GM23338 (cell line): ENCODE results near the gene FUT8. TPM values are rescaled to one million over a fixed set of nuclear protein-coding genes. Genes with fewer than 3 reads are reported as not detected.

ENCODE experiments used
- ATAC-seq: fragments of 200-7000 bp; cut with Tn5 transposase; 3 replicates; pipeline ENCODE4 v1.9.1; 2020
- DNase-seq: peaks from one replicate; pipeline ENCODE4 v3.0.0-alpha.2; 2015; ENCODE audit warnings: low spot score
- H2AFZ ChIP-seq: fragments of 200-600 bp; sonication (generic); 2 replicates; pipeline ENCODE4 v1.8.0; 2016; ENCODE audit warnings: antibody characterized with exemption, mild to moderate bottlenecking, moderate library complexity
- H3F3A ChIP-seq: fragments of 200-600 bp; sonication (generic); replicated peaks from 2 replicates; pipeline ENCODE4 v1.8.0; 2017; ENCODE audit warnings: antibody characterized with exemption, mixed run types, low read depth
- H3K27ac ChIP-seq: fragments of 200-600 bp; sonication (generic); 2 replicates; pipeline ENCODE4 v1.6.1; 2016; ENCODE audit warnings: low read depth
- H3K27me3 ChIP-seq: fragments of 200-600 bp; sonication (generic); 2 replicates; pipeline ENCODE4 v1.8.0; 2016; ENCODE audit warnings: mild to moderate bottlenecking, mixed run types, moderate library complexity; ENCODE audit not compliant: insufficient read depth
- H3K36me3 ChIP-seq: fragments of 200-600 bp; sonication (generic); 2 replicates; pipeline ENCODE4 v1.8.0; 2016; ENCODE audit warnings: mild to moderate bottlenecking; ENCODE audit not compliant: insufficient read depth
- H3K4me1 ChIP-seq: fragments of 200-600 bp; sonication (generic); 2 replicates; pipeline ENCODE4 v1.8.0; 2016; ENCODE audit warnings: mild to moderate bottlenecking, moderate library complexity; ENCODE audit not compliant: insufficient read depth
- H3K4me2 ChIP-seq: fragments of 200-600 bp; sonication (generic); 2 replicates; pipeline ENCODE4 v1.7.1; 2017; ENCODE audit warnings: mixed run types
- H3K4me3 ChIP-seq: fragments of 200-600 bp; sonication (generic); 2 replicates; pipeline ENCODE4 v1.6.1; 2016; ENCODE audit warnings: mixed run types
- H3K79me2 ChIP-seq: fragments of 200-600 bp; sonication (generic); replicated peaks from 2 replicates; pipeline ENCODE4 v1.8.0; 2017; ENCODE audit warnings: mild to moderate bottlenecking; ENCODE audit not compliant: insufficient read depth
- H3K9me2 ChIP-seq: fragments of 200-600 bp; sonication (generic); 2 replicates; pipeline ENCODE4 v1.8.0; 2017; ENCODE audit not compliant: insufficient read depth
- H4K20me1 ChIP-seq: fragments of 200-600 bp; sonication (generic); replicated peaks from 2 replicates; pipeline ENCODE4 v1.8.0; 2017; ENCODE audit warnings: mild to moderate bottlenecking; ENCODE audit not compliant: insufficient read depth
- H3K27ac Mint-ChIP-seq: 2 replicates; pipeline ENCODE4 v1.8.0; 2020; ENCODE audit warnings: inconsistent platforms, mild to moderate bottlenecking, moderate library complexity, mixed read lengths
- H3K27me3 Mint-ChIP-seq: 3 replicates; pipeline ENCODE4 v1.8.0; 2022; ENCODE audit warnings: low read depth, mild to moderate bottlenecking, moderate library complexity, mixed read lengths, inconsistent platforms; ENCODE audit not compliant: insufficient read depth, poor library complexity
- H3K36me3 Mint-ChIP-seq: 3 replicates; pipeline ENCODE4 v1.8.0; 2021; ENCODE audit warnings: low read depth, mild to moderate bottlenecking, inconsistent platforms, moderate library complexity, mixed read lengths
- H3K4me1 Mint-ChIP-seq: 3 replicates; pipeline ENCODE4 v1.8.0; 2020; ENCODE audit warnings: mild to moderate bottlenecking, inconsistent platforms, mixed read lengths
- H3K4me3 Mint-ChIP-seq: 3 replicates; pipeline ENCODE4 v1.8.0; 2021; ENCODE audit warnings: moderate library complexity, mild to moderate bottlenecking, inconsistent platforms, mixed read lengths
- H3K9me3 Mint-ChIP-seq: 3 replicates; pipeline ENCODE4 v1.8.0; 2020; ENCODE audit warnings: moderate library complexity, mild to moderate bottlenecking, inconsistent platforms, mixed read lengths
- EZH2 ChIP-seq: fragments of 200-600 bp; sonication (generic); IDR thresholded peaks from one replicate; pipeline ENCODE4 v1.8.0; 2017; ENCODE audit warnings: antibody characterized with exemption, mild to moderate bottlenecking, low read depth; ENCODE audit not compliant: unreplicated experiment
- JUNB ChIP-seq: IDR thresholded peaks from one replicate; pipeline ENCODE4 v1.6.1; 2016; ENCODE audit warnings: antibody characterized with exemption; ENCODE audit not compliant: unreplicated experiment
- NANOG ChIP-seq: IDR thresholded peaks from 2 replicates; pipeline ENCODE4 v1.6.1; 2016; ENCODE audit warnings: antibody characterized with exemption, borderline replicate concordance
- POLR2AphosphoS5 ChIP-seq: IDR thresholded peaks from 2 replicates; pipeline ENCODE4 v1.6.1; 2016; ENCODE audit warnings: antibody characterized with exemption, low read depth
- STAT1 ChIP-seq: IDR thresholded peaks from one replicate; pipeline ENCODE4 v1.6.1; 2016; ENCODE audit warnings: antibody characterized with exemption; ENCODE audit not compliant: unreplicated experiment
- ZNF331 ChIP-seq: fragments of 250-450 bp; sonication (Bioruptor Pico); IDR thresholded peaks from 2 replicates; pipeline ENCODE4 v1.5.0; 2020; ENCODE audit warnings: low read depth, mild to moderate bottlenecking, moderate library complexity
- polyA plus RNA-seq: library from polyadenylated mRNA; unstranded; fragments of >200 nt; fragmentation: Nextera tagmentation; extraction: Ambion mirVana; gene quantifications from 2 replicates; pipeline ENCODE4 v1.2.1, GENCODE V29; 2016
- total RNA-seq: library from RNA; depleted of rRNA; stranded (reverse); fragments of >200 nt; shearing (Covaris generic); gene quantifications from 2 replicates; pipeline ENCODE4 v1.2.3, GENCODE V29; 2014
- TF ChIP-seq, protein P1 (sequence below): IDR thresholded peaks from one replicate; pipeline ENCODE4 v1.6.1; 2018; ENCODE audit warnings: antibody characterized with exemption; ENCODE audit not compliant: unreplicated experiment
- TF ChIP-seq, protein P2 (sequence below), 2 experiments: fragments of 200-600 bp in 1 of 2; sonication (generic) in 1 of 2; conservative IDR thresholded peaks; 2 replicates each; pipeline versions ENCODE4 v1.5.1 to v1.6.1; 2016 to 2017; ENCODE audit warnings: antibody characterized with exemption in 2 of 2, low read depth in 2 of 2, mild to moderate bottlenecking in 2 of 2, moderate library complexity in 1 of 2
- TF ChIP-seq, protein P3 (sequence below): fragments of 250-450 bp; sonication (Bioruptor Pico); IDR thresholded peaks from 2 replicates; pipeline ENCODE4 v1.5.0; 2020; ENCODE audit warnings: mild to moderate bottlenecking, moderate library complexity

FUT8 gene
- total and polyA plus RNA-seq, 2 experiments from 2014 or later: 8.2 to 23.2 TPM

DNA sequence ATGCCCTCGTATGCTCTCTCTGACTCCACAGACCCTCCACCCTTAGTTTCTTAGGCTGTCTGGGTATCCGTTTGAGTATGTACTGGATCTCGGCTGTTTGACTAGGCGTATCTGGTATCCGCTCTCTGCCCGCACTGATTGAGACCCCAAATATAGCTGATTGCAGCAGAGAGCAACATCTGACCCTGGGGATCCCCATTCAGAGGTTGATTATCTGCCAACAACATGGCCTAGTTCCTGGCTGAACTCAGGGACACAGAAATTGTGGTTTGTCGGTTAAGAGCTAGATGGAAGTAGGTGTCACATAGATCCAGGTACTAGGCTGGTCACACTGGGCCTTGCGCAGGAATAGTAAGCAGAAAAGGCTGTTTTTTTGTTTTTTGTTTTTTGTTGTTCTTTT, 359.9 kb downstream of the FUT8 start (continued):
- TF ChIP-seq, protein P1, sequence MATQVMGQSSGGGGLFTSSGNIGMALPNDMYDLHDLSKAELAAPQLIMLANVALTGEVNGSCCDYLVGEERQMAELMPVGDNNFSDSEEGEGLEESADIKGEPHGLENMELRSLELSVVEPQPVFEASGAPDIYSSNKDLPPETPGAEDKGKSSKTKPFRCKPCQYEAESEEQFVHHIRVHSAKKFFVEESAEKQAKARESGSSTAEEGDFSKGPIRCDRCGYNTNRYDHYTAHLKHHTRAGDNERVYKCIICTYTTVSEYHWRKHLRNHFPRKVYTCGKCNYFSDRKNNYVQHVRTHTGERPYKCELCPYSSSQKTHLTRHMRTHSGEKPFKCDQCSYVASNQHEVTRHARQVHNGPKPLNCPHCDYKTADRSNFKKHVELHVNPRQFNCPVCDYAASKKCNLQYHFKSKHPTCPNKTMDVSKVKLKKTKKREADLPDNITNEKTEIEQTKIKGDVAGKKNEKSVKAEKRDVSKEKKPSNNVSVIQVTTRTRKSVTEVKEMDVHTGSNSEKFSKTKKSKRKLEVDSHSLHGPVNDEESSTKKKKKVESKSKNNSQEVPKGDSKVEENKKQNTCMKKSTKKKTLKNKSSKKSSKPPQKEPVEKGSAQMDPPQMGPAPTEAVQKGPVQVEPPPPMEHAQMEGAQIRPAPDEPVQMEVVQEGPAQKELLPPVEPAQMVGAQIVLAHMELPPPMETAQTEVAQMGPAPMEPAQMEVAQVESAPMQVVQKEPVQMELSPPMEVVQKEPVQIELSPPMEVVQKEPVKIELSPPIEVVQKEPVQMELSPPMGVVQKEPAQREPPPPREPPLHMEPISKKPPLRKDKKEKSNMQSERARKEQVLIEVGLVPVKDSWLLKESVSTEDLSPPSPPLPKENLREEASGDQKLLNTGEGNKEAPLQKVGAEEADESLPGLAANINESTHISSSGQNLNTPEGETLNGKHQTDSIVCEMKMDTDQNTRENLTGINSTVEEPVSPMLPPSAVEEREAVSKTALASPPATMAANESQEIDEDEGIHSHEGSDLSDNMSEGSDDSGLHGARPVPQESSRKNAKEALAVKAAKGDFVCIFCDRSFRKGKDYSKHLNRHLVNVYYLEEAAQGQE: no peak
- TF ChIP-seq STAT1 (no peak), NANOG (no peak)

DNA sequence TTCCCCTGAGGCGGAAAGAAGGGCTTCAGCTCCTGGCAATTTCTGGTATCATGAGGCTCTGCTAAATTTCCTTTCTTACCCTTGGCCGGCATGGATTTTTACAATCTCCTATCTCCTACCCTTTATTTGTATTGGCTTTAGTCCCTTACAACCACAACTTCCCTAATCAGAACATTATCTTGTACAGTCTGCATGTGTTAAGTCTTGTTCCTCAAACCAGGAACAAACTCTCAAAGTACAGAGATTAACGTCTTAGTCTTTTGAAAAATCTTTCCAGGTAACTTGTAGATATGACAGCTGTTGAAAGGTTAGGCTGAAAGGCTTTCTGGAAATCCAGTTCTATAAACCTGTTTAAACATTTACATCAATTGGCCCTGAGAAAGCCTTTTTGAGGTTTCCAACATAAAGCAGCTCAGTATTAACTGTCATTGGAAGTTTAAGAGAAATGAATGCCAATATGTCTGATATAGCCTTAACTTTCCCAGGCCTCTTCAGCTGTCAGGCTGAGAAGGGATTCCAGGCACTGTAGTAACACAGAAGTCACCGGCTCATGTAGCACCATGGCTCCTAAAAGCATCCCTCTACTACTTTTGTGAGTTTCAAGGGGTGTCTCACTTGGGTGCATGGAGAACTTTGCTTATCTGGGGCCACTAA, 360.5 kb downstream of the FUT8 start:
- H3K4me2 ChIP-seq: no peak overlapping the region
- Mint-ChIP-seq H3K9me3 (no peaks in the 10 kb centered on the region), H3K4me1 (no peaks in the 10 kb centered on the region), H3K27ac (no peak overlapping the region), H3K36me3 (no peaks in the 10 kb centered on the region), H3K4me3 (no peak overlapping the region), H3K27me3 (no peaks in the 10 kb centered on the region)
- no peaks in the 10 kb centered on the region for H3K4me1 ChIP-seq
- no peaks in the 10 kb centered on the region for H3K27me3 ChIP-seq
- H3K27ac ChIP-seq: no peak overlapping the region
- no peaks in the 10 kb centered on the region for H4K20me1 ChIP-seq
- no peak overlapping the region for H3K4me3 ChIP-seq
- peaks cover 3% of the 10 kb centered on the region; the same call in 1 of the 2 replicates for H3K9me2 ChIP-seq
- no peak overlapping the region; the same call in 1 of the 2 replicates for H2AFZ ChIP-seq
- DNase-seq (no peak), ATAC-seq (no peak)
- no peaks in the 10 kb centered on the region for H3K79me2 ChIP-seq
- H3K36me3 ChIP-seq: no peaks in the 10 kb centered on the region
- H3F3A ChIP-seq: no peaks in the 10 kb centered on the region
- TF ChIP-seq NANOG (no peak), ZNF331 (no peak), EZH2 (no peak), STAT1 (no peak), POLR2AphosphoS5 (no peak), JUNB (no peak)
- TF ChIP-seq, protein P2, sequence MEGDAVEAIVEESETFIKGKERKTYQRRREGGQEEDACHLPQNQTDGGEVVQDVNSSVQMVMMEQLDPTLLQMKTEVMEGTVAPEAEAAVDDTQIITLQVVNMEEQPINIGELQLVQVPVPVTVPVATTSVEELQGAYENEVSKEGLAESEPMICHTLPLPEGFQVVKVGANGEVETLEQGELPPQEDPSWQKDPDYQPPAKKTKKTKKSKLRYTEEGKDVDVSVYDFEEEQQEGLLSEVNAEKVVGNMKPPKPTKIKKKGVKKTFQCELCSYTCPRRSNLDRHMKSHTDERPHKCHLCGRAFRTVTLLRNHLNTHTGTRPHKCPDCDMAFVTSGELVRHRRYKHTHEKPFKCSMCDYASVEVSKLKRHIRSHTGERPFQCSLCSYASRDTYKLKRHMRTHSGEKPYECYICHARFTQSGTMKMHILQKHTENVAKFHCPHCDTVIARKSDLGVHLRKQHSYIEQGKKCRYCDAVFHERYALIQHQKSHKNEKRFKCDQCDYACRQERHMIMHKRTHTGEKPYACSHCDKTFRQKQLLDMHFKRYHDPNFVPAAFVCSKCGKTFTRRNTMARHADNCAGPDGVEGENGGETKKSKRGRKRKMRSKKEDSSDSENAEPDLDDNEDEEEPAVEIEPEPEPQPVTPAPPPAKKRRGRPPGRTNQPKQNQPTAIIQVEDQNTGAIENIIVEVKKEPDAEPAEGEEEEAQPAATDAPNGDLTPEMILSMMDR (conservative IDR thresholded peaks at IDR 0.05; ENCODE audit: low read depth in 2 of 2): no peak
- TF ChIP-seq, protein P1: no peak
- TF ChIP-seq, protein P3, sequence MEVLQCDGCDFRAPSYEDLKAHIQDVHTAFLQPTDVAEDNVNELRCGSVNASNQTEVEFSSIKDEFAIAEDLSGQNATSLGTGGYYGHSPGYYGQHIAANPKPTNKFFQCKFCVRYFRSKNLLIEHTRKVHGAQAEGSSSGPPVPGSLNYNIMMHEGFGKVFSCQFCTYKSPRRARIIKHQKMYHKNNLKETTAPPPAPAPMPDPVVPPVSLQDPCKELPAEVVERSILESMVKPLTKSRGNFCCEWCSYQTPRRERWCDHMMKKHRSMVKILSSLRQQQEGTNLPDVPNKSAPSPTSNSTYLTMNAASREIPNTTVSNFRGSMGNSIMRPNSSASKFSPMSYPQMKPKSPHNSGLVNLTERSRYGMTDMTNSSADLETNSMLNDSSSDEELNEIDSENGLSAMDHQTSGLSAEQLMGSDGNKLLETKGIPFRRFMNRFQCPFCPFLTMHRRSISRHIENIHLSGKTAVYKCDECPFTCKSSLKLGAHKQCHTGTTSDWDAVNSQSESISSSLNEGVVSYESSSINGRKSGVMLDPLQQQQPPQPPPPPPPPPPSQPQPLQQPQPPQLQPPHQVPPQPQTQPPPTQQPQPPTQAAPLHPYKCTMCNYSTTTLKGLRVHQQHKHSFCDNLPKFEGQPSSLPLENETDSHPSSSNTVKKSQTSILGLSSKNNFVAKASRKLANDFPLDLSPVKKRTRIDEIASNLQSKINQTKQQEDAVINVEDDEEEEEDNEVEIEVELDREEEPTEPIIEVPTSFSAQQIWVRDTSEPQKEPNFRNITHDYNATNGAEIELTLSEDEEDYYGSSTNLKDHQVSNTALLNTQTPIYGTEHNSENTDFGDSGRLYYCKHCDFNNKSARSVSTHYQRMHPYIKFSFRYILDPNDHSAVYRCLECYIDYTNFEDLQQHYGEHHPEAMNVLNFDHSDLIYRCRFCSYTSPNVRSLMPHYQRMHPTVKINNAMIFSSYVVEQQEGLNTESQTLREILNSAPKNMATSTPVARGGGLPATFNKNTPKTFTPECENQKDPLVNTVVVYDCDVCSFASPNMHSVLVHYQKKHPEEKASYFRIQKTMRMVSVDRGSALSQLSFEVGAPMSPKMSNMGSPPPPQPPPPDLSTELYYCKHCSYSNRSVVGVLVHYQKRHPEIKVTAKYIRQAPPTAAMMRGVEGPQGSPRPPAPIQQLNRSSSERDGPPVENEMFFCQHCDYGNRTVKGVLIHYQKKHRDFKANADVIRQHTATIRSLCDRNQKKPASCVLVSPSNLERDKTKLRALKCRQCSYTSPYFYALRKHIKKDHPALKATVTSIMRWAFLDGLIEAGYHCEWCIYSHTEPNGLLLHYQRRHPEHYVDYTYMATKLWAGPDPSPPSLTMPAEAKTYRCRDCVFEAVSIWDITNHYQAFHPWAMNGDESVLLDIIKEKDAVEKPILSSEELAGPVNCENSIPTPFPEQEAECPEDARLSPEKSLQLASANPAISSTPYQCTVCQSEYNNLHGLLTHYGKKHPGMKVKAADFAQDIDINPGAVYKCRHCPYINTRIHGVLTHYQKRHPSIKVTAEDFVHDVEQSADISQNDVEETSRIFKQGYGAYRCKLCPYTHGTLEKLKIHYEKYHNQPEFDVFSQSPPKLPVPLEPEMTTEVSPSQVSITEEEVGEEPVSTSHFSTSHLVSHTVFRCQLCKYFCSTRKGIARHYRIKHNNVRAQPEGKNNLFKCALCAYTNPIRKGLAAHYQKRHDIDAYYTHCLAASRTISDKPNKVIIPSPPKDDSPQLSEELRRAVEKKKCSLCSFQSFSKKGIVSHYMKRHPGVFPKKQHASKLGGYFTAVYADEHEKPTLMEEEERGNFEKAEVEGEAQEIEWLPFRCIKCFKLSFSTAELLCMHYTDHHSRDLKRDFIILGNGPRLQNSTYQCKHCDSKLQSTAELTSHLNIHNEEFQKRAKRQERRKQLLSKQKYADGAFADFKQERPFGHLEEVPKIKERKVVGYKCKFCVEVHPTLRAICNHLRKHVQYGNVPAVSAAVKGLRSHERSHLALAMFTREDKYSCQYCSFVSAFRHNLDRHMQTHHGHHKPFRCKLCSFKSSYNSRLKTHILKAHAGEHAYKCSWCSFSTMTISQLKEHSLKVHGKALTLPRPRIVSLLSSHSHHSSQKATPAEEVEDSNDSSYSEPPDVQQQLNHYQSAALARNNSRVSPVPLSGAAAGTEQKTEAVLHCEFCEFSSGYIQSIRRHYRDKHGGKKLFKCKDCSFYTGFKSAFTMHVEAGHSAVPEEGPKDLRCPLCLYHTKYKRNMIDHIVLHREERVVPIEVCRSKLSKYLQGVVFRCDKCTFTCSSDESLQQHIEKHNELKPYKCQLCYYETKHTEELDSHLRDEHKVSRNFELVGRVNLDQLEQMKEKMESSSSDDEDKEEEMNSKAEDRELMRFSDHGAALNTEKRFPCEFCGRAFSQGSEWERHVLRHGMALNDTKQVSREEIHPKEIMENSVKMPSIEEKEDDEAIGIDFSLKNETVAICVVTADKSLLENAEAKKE: no peak
